ENCODE measurements around the gene PDIA2.

- TF ChIP-seq, protein P1, sequence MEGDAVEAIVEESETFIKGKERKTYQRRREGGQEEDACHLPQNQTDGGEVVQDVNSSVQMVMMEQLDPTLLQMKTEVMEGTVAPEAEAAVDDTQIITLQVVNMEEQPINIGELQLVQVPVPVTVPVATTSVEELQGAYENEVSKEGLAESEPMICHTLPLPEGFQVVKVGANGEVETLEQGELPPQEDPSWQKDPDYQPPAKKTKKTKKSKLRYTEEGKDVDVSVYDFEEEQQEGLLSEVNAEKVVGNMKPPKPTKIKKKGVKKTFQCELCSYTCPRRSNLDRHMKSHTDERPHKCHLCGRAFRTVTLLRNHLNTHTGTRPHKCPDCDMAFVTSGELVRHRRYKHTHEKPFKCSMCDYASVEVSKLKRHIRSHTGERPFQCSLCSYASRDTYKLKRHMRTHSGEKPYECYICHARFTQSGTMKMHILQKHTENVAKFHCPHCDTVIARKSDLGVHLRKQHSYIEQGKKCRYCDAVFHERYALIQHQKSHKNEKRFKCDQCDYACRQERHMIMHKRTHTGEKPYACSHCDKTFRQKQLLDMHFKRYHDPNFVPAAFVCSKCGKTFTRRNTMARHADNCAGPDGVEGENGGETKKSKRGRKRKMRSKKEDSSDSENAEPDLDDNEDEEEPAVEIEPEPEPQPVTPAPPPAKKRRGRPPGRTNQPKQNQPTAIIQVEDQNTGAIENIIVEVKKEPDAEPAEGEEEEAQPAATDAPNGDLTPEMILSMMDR (conservative IDR thresholded peaks at IDR 0.05), result no peak
- no peak for TF ChIP-seq EZH2 (IDR thresholded peaks at IDR 0.05; ENCODE audit: low read depth)
Observed at GRCh38 chr16:285146-286055, 2.4 kb downstream of the PDIA2 start.
